ENCODE measurements around the gene CACHD1.

Gene CACHD1

GRCh38 chr1:64469977-64470664 is at the start of gene CACHD1:
TSS of gene CACHD1 (plus strand) at chr1:64470129. CDS start at chr1:64470745, 616 bp downstream.
- DNase-seq (ENCODE audit: low read depth) = peak; percentile 67

- DNase-seq (ENCODE audit: low read depth) = no peak
Observed at GRCh38 chr1:64421377-64421776, 48.6 kb upstream of the CACHD1 start.

- DNase-seq (ENCODE audit: low read depth) = no peak
Observed at GRCh38 chr1:64423526-64423925, 46.4 kb upstream of the CACHD1 start.

GRCh38 chr1:64424412-64424811 is 45.5 kb upstream of the CACHD1 start:
- no peak for DNase-seq (ENCODE audit: low read depth)

GRCh38 chr1:64425521-64425920 is 44.4 kb upstream of the CACHD1 start:
- no peak for DNase-seq (ENCODE audit: low read depth)

- DNase-seq (ENCODE audit: low read depth) = no peak
Observed at GRCh38 chr1:64426681-64427080, 43.2 kb upstream of the CACHD1 start.

GRCh38 chr1:64427879-64428278 is 42.0 kb upstream of the CACHD1 start:
- DNase-seq (ENCODE audit: low read depth) = no peak

- DNase-seq (ENCODE audit: low read depth) = no peak
Observed at GRCh38 chr1:64433308-64433707, 36.6 kb upstream of the CACHD1 start.

- DNase-seq (ENCODE audit: low read depth) = no peak
Observed at GRCh38 chr1:64433747-64434146, 36.2 kb upstream of the CACHD1 start.

GRCh38 chr1:64435000-64435399 is 34.9 kb upstream of the CACHD1 start:
- DNase-seq (ENCODE audit: low read depth) = no peak

- no peak for DNase-seq (ENCODE audit: low read depth)
Observed at GRCh38 chr1:64437453-64437852, 32.5 kb upstream of the CACHD1 start.

- no peak for DNase-seq (ENCODE audit: low read depth)
Observed at GRCh38 chr1:64440183-64440826, 29.6 kb upstream of the CACHD1 start.

GRCh38 chr1:64451440-64451839 is 18.5 kb upstream of the CACHD1 start:
- DNase-seq (ENCODE audit: low read depth) = no peak

GRCh38 chr1:64453688-64454087 is 16.2 kb upstream of the CACHD1 start:
- DNase-seq (ENCODE audit: low read depth) = no peak

GRCh38 chr1:64458915-64459314 is 11.0 kb upstream of the CACHD1 start:
- no peak for DNase-seq (ENCODE audit: low read depth)

- DNase-seq (ENCODE audit: low read depth) = no peak
Observed at GRCh38 chr1:64459743-64460142, 10.2 kb upstream of the CACHD1 start.

- no peak for DNase-seq (ENCODE audit: low read depth)
Observed at GRCh38 chr1:64466033-64466432, 3.9 kb upstream of the CACHD1 start.

GRCh38 chr1:64469116-64469976 is 583 bp upstream of the CACHD1 start:
- no peak for DNase-seq (ENCODE audit: low read depth)

- no peak for DNase-seq (ENCODE audit: low read depth)
Observed at GRCh38 chr1:64470665-64471217, 812 bp downstream of the CACHD1 start.

GRCh38 chr1:64471218-64472039 is 1.5 kb downstream of the CACHD1 start:
- no peak for DNase-seq (ENCODE audit: low read depth)

- no peak for DNase-seq (ENCODE audit: low read depth)
Observed at GRCh38 chr1:64472040-64472376, 2.1 kb downstream of the CACHD1 start.

GRCh38 chr1:64472805-64473204 is 2.9 kb downstream of the CACHD1 start:
- DNase-seq (ENCODE audit: low read depth) = no peak
